Measurements from ENCODE around the gene CHMP6.

CHMP6 gene

GRCh38 chr17:80996422-80997305 is 5.0 kb downstream of the CHMP6 start:
- DNase-seq: no peak

GRCh38 chr17:80997424-80998117 is 5.9 kb downstream of the CHMP6 start:
- no peak for DNase-seq

GRCh38 chr17:80998118-80998747 is 6.6 kb downstream of the CHMP6 start:
- DNase-seq: no peak

GRCh38 chr17:80998748-80999535 is 7.3 kb downstream of the CHMP6 start:
- DNase-seq: no peak

- no peak for DNase-seq
These were observed 8.1 kb downstream of the CHMP6 start for GRCh38 chr17:80999536-81000333.

GRCh38 chr17:81000334-81000630 is 8.6 kb downstream of the CHMP6 start:
- DNase-seq: no peak

GRCh38 chr17:81000631-81001357 is 9.2 kb downstream of the CHMP6 start:
- no peak for DNase-seq

GRCh38 chr17:81002013-81002384 is 10.4 kb downstream of the CHMP6 start:
- no peak for DNase-seq

GRCh38 chr17:81002409-81003361 is 11.0 kb downstream of the CHMP6 start:
- DNase-seq: peak; percentile 43 to 45

- no peak for DNase-seq
These were observed 12.3 kb downstream of the CHMP6 start for GRCh38 chr17:81003711-81004475.

GRCh38 chr17:81006891-81007290 is 15.2 kb downstream of the CHMP6 start:
- DNase-seq: no peak

GRCh38 chr17:81008140-81008539 is 16.5 kb downstream of the CHMP6 start:
- no peak for DNase-seq

GRCh38 chr17:81009136-81009535 is 17.5 kb downstream of the CHMP6 start:
- DNase-seq: no peak

- DNase-seq: no peak
These were observed 19.3 kb downstream of the CHMP6 start for GRCh38 chr17:81010935-81011334.

GRCh38 chr17:81011951-81012350 is 20.3 kb downstream of the CHMP6 start:
- no peak for DNase-seq

- DNase-seq: no peak
These were observed 21.2 kb downstream of the CHMP6 start for GRCh38 chr17:81012574-81013447.

GRCh38 chr17:81013642-81014041 is 22.0 kb downstream of the CHMP6 start:
- no peak for DNase-seq

GRCh38 chr17:81015136-81015535 is 23.5 kb downstream of the CHMP6 start:
- DNase-seq: no peak

GRCh38 chr17:81016575-81016974 is 24.9 kb downstream of the CHMP6 start:
- no peak for DNase-seq
